Hippocampal formation (tissue), 2 donors: ENCODE results near the gene CDH15.

Experiments
- DNase-seq, 2 donors: peaks; one replicate each; lab custom pipeline; 2025; lab: John Stamatoyannopoulos, UW

Gene CDH15

DNA sequence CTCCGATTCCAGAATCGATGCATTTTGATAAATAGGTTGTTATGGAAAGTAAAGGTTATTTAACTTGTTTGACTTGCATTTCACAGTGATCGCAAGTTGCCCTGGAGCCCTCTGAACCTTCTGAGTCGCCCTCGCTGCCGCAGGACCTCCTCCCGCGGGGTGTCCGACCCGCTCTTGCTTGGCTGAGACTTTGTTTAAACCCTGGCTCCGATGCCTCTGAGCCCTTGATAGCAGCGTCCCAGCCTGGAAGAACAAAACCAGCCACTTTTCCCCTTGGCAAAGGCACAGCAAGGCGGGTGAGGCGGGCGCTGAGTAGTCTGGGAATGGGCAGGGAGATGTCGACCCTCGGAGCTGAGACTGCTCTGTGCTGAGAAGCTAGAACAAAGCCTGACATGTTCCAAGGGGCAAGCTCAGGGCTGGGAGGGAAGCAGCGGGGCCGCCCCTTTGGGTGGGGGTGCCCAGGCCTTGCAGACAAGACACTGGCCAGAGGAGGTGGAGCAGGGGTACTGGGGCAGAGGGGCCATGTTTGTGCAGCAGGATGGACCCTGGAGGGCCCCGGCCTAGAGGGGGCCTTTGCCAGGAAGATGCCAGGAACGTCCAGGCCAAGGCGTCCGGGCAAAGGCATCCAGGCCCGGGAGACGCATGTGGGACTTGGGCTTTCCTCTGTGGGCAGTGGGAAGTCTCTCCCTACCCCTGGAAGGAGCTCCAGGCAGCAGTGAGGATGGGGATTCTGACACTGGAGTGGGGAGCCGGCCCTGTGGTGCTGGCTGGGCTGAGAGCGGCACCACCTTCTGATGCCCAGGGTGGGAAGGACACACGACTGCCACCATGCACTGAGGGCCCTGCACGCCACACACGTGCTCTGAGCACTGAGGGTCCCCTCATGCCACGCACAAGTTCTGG, 30.3 kb upstream of the CDH15 start:
- DNase-seq: no peak

DNA sequence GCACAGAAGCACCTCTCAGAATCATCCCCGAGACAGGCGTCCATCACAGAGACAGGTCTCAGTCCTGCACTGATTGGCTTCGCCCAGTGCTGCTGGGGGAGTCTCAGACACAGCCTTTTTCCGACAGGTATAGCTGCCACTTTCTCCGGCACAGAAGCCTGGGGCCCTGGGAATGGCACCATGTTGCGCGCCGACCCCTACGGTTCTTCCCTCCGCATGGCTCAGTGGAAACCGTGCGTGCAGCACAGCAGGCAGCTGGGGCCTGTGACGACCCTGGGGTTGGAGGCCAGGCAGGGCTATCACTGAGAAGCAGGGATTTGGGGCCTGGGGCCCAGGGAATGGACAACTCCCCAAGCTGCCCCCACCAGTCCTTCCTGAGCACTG, 29.7 kb upstream of the CDH15 start:
- no peak for DNase-seq

DNA sequence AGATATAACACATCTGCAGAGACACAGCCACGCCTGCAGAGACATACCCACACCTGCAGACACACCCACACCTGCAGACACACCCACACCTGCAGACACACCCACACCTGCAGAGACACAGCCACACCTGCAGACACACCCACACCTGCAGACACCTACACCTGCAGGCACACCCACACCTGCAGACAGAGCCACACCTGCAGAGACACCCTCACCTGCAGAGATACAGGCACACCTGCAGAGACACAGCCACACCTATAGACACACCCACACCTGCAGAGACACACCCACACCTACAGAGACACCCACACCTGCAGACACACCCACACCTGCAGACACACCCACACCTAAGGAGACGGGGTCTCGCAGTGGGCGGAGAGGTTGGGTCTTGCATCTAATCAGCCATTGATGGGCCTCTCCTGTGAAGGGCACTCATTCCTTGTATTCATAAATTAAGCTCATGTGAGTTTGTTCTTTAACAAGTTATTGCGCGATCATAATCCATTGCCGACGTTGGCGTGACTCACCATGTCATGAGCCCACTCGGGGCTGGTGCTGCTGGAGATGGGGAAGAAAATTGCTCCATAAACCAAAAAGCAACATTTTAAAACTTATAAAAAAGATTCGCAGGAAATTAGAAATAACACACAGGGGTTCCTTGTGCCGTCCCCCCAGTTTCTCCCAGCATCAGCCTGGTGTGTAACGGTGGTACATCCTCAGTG, 28.9 kb upstream of the CDH15 start:
- no peak for DNase-seq

DNA sequence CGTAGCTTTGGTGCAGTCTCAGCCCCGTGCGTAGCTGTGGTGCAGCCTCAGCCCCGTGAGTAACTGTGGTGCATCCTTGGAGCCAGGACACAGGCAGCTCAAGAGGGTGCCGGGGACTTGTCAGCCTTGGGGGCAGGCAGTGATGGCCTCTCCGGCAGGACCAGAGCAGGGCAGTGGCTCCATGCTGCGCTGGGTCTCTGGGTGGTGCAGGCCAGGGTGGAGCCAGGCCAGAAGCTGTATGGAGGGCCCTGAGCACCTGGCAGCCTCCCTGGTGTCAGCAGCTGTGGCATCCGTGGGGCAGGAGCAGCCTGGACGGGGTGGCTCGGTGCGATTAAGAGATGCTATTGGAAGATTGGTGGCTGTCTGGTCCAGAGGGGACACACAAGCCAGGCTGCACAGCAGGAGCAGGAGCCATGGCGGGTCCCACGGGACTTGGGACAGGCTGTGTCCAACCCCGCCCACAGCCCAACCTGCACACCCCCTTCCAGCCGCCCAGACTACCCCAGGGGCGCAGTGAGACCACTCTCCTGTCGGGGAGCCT, 28.3 kb upstream of the CDH15 start:
- no peak for DNase-seq

DNA sequence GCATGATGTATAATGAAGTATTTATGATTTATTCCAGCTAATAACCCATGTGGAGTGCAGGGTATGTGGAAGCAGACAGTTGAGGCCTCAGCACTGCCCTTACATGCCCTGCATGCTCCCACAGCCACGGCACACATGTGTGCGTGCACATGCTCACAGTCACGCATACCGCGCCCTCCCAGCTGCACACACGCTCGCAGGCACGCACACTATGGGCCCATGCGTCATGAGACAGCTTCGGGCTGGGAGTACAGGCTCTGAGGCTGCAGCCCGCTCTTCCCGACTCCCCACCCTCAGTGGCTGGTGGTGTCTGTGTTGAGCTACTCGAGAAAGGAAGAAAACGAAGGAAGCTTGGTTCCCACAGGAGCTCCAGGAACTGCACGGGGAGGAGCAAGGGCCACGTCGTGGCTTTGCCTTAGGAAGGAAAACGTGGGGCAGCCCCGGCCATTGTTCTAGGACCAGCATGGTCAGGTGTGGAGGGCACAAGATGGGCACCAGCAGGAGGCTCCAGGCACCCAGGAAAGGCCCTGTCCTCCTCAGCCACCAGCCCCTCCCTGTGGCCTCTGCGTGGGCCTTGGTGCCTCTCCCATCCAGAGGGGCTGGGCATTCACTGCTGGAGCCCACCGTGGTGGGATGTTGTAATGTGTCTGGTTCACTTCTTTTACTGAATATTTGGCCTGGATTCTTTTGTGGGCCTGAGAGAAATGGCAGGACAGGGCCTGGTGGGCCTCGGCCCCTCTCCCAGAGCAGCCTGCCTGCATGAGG, 27.5 kb upstream of the CDH15 start:
- no peak for DNase-seq

DNA sequence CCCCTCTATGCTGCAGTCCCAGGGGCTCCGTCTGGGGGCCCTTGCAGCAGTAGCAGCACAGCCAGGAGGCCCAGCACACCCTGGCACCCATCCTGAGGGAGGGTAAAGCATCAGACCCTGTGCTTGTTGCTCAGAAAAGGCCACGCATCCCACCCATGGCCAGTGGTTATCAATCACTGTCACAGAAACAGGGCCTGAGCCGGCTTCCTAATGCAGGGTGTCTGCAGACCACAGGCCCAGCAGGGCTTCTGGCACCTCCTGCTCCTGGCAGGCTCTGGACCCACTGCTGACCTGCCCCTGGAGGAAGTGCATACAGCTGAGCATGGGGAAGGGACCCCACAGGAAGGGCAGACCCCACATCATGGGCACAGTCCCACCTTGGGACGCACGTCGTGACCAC, 26.9 kb upstream of the CDH15 start:
- no peak for DNase-seq

DNA sequence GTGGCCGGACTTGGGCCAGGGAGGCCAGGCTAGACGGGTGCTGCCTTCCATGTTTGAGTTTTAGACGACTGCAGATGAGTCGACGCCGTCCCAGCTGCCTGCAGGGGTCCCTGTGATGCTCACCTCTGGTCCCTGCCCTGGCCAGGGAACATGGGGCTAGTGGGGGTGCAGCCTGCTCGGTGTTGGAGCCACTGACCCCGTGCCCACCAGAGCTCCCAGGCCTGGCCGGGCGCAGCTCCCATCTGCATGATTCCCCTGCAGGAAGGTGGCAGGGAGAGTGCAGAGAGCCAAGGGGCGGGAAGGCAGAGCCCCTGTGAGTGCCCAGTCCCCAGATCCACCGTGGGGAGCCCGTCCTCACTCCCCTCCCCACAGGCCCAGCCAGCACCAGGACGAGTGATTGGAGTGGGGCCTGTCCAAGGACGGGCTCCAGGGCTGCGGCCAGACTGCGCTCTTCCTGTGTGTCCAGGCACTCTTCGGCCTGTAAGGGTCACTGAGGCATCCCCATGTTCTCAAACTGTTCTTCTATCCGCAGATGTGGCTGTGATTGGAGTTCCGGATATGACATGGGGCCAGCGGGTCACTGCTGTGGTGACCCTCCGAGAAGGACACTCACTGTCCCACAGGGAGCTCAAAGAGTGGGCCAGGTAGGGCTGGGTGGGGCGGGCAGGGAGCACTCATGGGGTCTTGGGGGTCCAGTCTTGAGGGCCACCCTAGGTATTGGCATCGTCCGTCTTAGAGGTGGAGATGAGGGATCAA, 26.0 kb upstream of the CDH15 start:
- no peak for DNase-seq

DNA sequence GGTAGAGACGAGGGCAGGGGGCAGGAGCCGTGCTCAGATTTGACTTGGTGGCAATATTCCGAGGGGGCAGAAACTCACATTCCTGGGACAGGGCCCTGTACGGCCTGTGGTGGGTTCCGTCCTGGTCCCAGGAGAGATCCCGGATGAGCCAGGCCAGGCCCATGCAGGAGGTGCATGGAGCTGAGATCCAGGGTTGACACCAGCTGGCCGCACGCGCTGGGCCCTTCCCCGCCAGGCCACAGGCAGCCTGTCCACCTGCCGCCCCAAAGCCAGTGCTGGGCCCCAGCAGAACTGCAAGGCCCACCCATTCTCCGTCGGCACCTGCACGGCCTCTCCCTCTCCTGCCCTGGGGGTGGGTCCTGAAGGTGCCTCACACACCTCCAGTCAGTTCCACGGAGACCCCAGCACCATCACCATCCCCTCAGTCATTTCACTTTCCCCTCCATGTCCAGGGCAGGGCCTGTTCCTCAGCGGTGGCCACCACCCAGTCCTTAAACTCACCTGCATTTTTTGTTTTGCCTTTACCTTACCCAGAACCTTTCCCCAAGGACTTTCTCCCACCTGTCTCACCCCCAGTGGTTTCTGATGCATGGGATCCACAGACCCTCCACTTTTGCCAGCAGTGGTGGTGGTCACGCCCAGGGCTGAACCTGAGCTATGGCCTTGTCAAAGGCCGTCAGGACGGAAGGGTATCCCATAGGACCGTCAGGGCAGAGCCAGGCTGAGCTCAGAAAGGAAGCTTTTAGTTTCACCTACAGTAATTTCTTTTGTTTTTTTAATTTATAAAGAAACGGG, 25.1 kb upstream of the CDH15 start:
- no peak for DNase-seq

DNA sequence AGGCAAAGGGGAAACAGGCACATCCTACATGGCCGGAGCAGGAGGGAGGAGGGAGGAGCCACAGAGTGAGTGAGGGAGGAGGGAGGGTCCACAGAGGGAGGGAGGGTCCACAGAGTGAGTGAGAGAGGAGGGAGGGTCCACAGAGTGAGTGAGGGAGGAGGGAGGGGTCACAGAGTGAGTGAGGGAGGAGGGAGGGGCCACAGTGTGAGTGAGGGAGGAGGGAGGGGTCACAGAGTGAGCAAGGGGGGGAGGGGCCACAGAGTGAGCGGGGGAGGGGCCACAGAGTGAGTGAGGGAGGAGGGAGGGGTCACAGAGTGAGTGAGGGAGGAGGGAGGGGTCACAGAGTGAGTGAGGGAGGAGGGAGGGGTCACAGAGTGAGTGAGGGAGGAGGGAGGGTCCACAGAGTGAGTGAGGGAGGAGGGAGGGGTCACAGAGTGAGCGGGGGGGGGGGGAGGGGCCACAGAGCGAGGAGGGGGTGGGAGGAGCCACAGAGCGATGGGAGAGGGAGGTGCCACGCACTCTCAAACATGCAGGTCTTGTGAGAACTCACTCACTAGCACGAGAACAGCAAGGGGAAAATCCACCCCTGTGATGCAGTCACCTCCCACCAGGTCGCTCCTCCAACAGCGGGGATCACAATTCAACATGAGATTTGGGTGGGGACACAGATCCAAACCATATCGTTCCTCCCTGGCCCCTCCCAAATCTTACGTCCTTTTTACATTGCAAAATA, 24.3 kb upstream of the CDH15 start:
- DNase-seq: no peak

DNA sequence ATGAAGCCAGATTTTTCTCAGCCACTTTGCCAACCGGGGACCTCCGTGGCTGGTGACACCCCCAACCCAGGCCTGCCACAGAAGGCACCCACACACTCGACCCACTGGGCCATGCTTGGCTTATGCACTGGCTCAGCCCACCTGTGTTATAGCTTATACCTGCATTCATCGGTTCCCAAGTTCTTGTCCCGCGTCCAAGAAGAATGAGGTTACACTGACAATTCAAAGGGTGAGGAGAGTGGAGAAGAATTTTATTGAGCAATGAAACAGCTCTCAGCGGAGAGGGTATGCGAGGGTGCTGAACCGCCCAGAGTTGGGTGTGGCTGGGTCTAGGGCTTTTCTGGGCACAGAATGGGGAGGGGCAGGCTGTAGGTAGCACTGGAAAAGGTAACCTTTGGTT, 22.2 kb upstream of the CDH15 start:
- no peak for DNase-seq

DNA sequence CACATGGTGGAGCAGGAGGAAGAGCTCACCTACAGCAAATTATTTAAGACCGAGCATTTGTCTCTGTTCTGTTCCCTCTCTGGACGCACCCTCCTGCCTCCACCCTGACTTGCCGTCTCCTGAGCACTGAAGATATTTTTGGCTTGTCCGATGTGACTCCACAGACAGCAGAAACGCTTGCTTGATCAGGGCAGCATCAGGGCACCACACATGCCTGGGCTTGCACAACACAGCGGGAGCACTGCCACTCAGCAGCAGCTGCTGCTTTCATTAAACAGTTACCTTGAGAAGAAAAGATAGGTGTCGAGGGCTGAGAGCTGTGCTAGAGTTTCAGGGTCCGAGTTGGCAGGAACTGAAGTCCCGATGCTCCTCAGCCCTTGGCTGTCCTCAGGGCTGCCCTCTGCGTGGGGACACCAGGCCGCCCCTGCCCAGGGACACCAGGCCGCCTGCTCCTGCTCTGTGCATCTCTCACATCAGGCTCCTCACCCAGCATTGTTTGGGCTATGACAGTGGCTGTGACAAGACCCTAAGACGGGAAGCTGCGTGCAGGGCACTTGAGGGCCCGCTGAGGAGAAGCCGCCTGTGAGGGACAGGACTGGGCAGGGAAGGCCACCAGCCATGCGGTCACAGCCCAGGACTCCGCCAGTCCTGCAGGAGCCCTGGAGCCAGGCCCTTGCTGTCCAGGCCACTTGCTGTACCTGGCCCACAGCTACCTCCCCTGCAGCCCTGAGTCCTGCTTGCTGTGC, 21.3 kb upstream of the CDH15 start:
- DNase-seq: no peak

DNA sequence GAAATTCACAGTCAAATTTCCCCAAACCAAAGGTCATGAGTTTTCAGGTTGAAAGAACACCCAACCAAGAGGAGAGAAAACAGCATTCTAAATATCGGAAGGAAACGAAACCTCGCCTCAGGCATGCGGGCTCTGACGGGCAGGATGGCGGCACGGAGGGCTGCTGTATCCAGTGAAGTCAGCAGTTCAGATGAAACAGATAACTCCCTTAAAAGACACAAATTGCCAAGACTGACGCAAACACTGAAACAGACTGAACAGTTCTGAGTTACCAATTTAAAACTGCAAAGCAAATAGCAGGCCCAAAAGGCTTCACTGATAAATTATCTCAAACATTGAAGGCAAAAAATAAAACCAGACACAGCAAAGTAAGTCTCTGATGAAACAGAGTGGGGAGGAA, 20.6 kb upstream of the CDH15 start:
- no peak for DNase-seq

DNA sequence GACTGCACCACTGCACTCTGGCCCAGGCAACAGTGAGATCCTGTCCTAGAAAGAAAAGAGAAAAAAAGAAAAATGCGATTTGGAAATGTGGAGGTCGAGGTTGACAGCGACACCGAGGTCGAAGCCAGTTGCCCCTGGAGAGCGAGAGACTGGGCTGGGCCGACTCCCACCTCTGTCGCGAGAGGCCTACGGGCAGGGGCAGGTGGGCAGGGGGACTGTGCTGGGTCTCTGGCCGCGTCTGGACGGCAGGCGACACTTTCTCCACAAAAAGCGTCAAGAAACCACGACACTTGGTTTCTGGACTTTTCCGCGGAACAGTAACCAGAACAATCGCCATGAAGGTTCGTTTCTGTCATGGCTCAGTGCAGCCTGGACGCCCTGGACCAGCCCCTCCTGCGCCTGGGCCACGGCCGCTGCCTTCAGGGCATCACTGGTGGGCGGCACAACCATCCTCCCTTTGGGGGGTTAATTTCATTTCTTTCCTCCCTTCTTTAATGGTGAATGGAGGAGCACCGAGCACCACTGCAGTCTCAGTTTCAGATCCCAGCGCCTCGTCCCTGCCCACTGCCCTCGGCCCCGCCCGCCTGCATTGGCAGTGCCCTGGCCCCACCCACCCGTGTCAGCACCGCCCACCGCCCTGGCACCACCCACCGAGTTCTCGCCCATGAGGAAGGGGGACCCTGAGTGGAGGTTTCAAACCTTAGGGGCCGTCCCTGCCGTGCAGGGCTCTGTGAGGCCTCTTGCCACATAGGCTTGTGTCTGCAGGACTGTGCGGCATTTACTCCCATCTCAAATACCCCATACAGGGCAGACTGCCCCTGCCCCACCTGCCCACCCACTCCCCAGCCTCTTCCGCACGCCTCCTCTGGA, 18.5 kb upstream of the CDH15 start:
- no peak for DNase-seq

DNA sequence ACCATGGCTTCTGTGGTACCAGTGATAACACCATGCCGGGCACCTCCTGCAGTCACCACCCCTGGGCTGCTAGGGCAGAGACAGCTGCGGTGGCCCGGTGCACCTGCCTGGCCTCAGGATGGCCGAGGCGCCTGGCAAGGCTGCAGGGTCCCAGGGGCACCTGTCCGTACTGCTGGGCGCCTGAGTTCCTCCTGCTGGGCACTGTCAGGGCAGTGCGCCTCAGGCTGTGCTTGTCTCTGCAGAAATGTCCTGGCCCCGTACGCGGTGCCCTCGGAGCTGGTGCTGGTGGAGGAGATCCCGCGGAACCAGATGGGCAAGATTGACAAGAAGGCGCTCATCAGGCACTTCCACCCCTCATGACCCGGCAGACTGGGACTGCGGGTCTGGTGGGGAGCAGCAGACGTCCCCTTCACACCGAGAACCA, 17.7 kb upstream of the CDH15 start:
- no peak for DNase-seq

DNA sequence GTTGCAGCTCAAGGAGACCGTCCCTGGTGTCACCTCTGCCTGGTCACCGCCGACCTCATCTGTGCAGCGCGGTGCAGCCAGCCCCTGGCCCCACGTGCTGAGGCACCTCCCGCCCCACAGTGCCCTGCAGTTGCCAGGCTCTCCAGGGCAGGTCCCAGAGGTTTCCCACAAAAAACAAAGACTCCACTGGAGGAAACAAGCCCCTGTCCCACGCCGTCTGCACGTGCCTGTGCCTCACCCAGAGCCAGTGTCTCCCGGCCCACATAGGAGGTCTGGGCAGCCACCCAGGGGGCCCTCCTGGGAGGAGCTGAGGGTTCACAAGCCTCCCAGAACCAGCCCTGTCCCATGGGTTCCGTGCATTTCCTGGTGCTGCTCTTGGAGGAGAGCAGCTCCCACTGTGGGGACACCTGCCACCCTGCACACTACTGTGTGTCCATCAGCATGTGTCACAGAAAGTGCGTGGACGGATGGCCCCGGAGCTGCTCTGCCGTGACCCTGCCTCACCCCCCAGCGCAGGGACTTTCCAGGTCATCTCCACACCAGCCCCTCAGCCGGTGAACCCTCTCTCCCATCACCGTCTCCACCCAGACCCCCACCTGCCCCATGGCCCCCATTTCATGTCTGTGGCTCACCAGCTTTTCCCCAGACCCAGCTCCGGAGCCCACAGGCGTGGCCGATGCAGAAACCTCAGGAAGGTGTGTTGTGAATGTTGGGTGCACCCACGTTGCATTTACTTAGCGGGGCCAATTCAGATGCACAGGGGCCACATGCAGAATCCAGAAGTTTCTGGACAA, 17.0 kb upstream of the CDH15 start:
- no peak for DNase-seq

DNA sequence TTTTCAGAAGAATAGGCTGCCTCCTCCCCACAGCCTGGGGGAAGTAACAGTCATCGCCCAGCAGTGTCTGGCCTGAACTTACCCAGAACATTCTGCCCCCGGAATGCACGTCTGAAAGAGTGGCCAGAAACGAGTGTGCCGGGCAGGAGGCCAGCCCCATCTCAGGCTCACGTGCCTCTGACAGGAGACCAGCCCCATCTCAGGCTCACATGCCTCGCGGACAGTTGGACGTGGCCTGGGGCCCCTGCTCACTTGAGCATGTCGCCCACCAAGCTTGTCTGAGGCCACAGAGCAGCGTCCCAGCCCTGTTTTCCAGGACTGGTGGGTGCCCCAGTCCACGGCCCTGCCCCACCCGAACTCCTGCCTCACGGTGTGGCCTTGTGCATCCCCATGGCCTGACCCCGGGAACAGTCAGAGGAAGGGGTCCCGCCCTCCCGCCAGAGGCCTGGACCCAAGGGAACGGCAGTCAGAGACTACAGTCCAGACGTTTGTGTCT, 16.3 kb upstream of the CDH15 start:
- no peak for DNase-seq
